Fibroblast of peridontal ligament (primary cell): ENCODE results near the gene PDZD8.

ENCODE experiments used
- DNase-seq: peaks from one replicate; pipeline ENCODE4 v3.0.0-alpha.2; 2010; ENCODE audit errors: extremely low read depth

Gene PDZD8

GRCh38 chr10:117375360-117376178 lies at the start of gene PDZD8:
TSS of gene PDZD8 (minus strand) at chr10:117375440. CDS start at chr10:117375227, 213 bp downstream.
- peak; percentile 85 for DNase-seq

- DNase-seq, result no peak
These were observed 48.9 kb upstream of the PDZD8 start for GRCh38 chr10:117424171-117424570.

GRCh38 chr10:117421985-117422384 lies 46.7 kb upstream of the PDZD8 start:
- DNase-seq, result no peak

- DNase-seq, result no peak
These were observed 45.5 kb upstream of the PDZD8 start for GRCh38 chr10:117420768-117421167.

GRCh38 chr10:117419921-117420320 lies 44.7 kb upstream of the PDZD8 start:
- DNase-seq, result no peak

- no peak for DNase-seq
These were observed 43.9 kb upstream of the PDZD8 start for GRCh38 chr10:117419159-117419558.

- no peak for DNase-seq
These were observed 42.9 kb upstream of the PDZD8 start for GRCh38 chr10:117418121-117418520.

- DNase-seq, result no peak
These were observed 42.0 kb upstream of the PDZD8 start for GRCh38 chr10:117417196-117417595.

- peak; percentile 14 for DNase-seq
These were observed 38.8 kb upstream of the PDZD8 start for GRCh38 chr10:117413928-117414618.

GRCh38 chr10:117412469-117413010 lies 37.3 kb upstream of the PDZD8 start:
- DNase-seq, result no peak

GRCh38 chr10:117411479-117412399 lies 36.5 kb upstream of the PDZD8 start:
- DNase-seq, result no peak

GRCh38 chr10:117410557-117410956 lies 35.3 kb upstream of the PDZD8 start:
- no peak for DNase-seq

- DNase-seq, result no peak
These were observed 34.5 kb upstream of the PDZD8 start for GRCh38 chr10:117409549-117410305.

GRCh38 chr10:117408436-117409384 lies 33.5 kb upstream of the PDZD8 start:
- no peak for DNase-seq

GRCh38 chr10:117405730-117406129 lies 30.5 kb upstream of the PDZD8 start:
- DNase-seq, result no peak

GRCh38 chr10:117400329-117400728 lies 25.1 kb upstream of the PDZD8 start:
- DNase-seq, result no peak

GRCh38 chr10:117399341-117400196 lies 24.3 kb upstream of the PDZD8 start:
- no peak for DNase-seq

GRCh38 chr10:117398029-117398428 lies 22.8 kb upstream of the PDZD8 start:
- DNase-seq, result no peak
